ENCODE data around the gene DNAH7.

DNA sequence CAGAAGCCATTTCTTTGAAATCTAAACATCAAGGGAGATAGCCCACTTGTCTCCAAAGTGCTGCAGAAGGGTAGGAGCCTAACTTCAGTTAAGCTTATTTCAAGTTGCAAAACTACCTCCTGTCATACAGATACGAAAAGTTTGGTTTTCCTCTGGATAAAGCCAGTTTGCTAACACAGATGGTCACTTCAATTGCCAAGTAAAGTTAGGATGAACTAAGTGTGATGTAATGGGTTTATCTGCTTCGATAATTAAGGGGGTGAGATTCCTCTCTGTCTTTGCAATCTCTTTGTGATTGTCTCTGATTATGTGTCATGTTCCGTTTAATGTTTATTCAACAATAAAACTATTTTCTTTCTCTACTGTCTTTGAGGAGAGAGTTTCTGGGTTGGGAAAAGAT is 255.2 kb downstream of the DNAH7 start:
- TF ChIP-seq EZH2 (IDR thresholded peaks at IDR 0.05) (no peak), POLR2AphosphoS5 (IDR thresholded peaks at IDR 0.05; ENCODE audit: borderline replicate concordance, low read depth, low read length) (no peak), FOXP2 (optimal IDR thresholded peaks at IDR 0.05; ENCODE audit: control extremely low read depth, extremely low read length, insufficient read depth) (no peak)
